ENCODE data around the gene LCN9. TPM values are rescaled to one million over a fixed set of nuclear protein-coding genes. Genes with fewer than 3 reads are reported as not detected.

The LCN9 gene
- total and polyA plus RNA-seq, 2 of the 4 experiments (the other 2 are of a cell fraction), result not detected

DNA sequence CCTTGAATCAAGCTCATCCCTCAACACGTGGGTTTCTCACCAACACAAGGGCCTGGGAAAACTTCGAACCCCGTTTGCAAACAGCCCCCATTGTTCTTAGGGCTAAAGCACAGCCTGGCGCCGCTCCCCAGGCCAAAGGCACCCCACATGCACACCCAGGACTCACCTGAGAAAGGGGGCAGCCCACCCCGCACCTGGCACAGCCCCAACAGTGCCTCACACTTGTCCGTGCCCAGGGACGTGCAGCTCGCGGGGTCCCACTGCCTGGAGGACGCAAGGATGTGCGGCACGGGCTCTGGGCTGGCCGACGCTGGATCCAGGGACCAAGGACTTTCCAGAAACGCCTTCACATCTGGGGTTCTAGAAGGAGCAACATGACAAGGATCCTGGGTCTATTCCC lies 33.3 kb downstream of the LCN9 start:
- no peaks in the 10 kb centered on the region for H4K20me1 ChIP-seq (ENCODE audit: insufficient read depth, low read length)
- no peak overlapping the region for H3K4me2 ChIP-seq (ENCODE audit: low read depth, low read length)
- POLR2A ChIA-PET (ENCODE audit: unreplicated experiment), result no interaction called here
- DNase-seq (no peak), ATAC-seq (ENCODE audit: low read depth) (no peak)
- H4K91ac ChIP-seq (ENCODE audit: insufficient read depth, low read depth, low read length), result no peak overlapping the region
- dilution Hi-C loops (cut with HindIII; ENCODE audit: low sequenced_read_pairs, unreplicated experiment) (no loop called here), intact Hi-C loops (cut with micrococcal nuclease) (no loop called here), in situ Hi-C loops (cut with MboI; ENCODE audit: low sequenced_read_pairs) (no loop called here)
- no peak overlapping the region for H3K4ac ChIP-seq (ENCODE audit: low read depth, low read length)
- no peaks in the 10 kb centered on the region for H3K9me3 ChIP-seq (ENCODE audit: control insufficient read depth, insufficient read depth, low read length)
- no peak overlapping the region for H2AFZ ChIP-seq (replicated peaks; ENCODE audit: low read length, poor library complexity)
- no peak overlapping the region for H3K9ac ChIP-seq (ENCODE audit: low read depth, low read length)
- TF ChIP-seq MXI1 (IDR thresholded peaks at IDR 0.05; ENCODE audit: borderline replicate concordance, low read depth, low read length), result no peak
- no peak for TF ChIP-seq CHD1 (IDR thresholded peaks at IDR 0.05; ENCODE audit: low read depth, low read length)
- no peak for TF ChIP-seq RFX5 (IDR thresholded peaks at IDR 0.05; ENCODE audit: low read depth, low read length)
- no peak for TF ChIP-seq MAFK (IDR thresholded peaks at IDR 0.05; ENCODE audit: low read depth, low read length)
- TF ChIP-seq, protein P1, sequence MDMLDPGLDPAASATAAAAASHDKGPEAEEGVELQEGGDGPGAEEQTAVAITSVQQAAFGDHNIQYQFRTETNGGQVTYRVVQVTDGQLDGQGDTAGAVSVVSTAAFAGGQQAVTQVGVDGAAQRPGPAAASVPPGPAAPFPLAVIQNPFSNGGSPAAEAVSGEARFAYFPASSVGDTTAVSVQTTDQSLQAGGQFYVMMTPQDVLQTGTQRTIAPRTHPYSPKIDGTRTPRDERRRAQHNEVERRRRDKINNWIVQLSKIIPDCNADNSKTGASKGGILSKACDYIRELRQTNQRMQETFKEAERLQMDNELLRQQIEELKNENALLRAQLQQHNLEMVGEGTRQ (IDR thresholded peaks at IDR 0.05; ENCODE audit: low read depth, low read length), result no peak
- no peak for TF ChIP-seq BHLHE40 (IDR thresholded peaks at IDR 0.05; ENCODE audit: low read depth, low read length)
- no peak for TF ChIP-seq NFE2L2 (IDR thresholded peaks at IDR 0.05; ENCODE audit: low read depth, low read length)
- TF ChIP-seq, protein P2, sequence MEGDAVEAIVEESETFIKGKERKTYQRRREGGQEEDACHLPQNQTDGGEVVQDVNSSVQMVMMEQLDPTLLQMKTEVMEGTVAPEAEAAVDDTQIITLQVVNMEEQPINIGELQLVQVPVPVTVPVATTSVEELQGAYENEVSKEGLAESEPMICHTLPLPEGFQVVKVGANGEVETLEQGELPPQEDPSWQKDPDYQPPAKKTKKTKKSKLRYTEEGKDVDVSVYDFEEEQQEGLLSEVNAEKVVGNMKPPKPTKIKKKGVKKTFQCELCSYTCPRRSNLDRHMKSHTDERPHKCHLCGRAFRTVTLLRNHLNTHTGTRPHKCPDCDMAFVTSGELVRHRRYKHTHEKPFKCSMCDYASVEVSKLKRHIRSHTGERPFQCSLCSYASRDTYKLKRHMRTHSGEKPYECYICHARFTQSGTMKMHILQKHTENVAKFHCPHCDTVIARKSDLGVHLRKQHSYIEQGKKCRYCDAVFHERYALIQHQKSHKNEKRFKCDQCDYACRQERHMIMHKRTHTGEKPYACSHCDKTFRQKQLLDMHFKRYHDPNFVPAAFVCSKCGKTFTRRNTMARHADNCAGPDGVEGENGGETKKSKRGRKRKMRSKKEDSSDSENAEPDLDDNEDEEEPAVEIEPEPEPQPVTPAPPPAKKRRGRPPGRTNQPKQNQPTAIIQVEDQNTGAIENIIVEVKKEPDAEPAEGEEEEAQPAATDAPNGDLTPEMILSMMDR (conservative IDR thresholded peaks at IDR 0.05; ENCODE audit: low read depth, low read length), result no peak
- no peak for TF ChIP-seq POLR2A (IDR thresholded peaks at IDR 0.05; ENCODE audit: low read depth, low read length)
- no peak for TF ChIP-seq RAD21 (IDR thresholded peaks at IDR 0.05; ENCODE audit: low read length)
- no peak for TF ChIP-seq CEBPB (IDR thresholded peaks at IDR 0.05; ENCODE audit: low read depth, low read length)
- H3K36me3 ChIP-seq (ENCODE audit: control insufficient read depth, insufficient read depth, low read length), result no peaks in the 10 kb centered on the region
- H2BK5ac ChIP-seq (ENCODE audit: low read depth, low read length, poor library complexity, severe bottlenecking), result no peak overlapping the region
- no peak overlapping the region for H4K5ac ChIP-seq (ENCODE audit: low read depth, low read length)
- no peak overlapping the region for H3K56ac ChIP-seq (ENCODE audit: extremely low read depth, insufficient read depth, low read length)
- H2AK5ac ChIP-seq (ENCODE audit: low read depth, low read length), result no peak overlapping the region
- 87% methylated on average over 3 of the region's 16 CpGs; no CpG with 5 or more reads in 1 of the 2 experiments for WGBS, 2 experiments (ENCODE audit: extremely low coverage in 2 of 2, insufficient read length in 1 of 2)
- no peak overlapping the region for H2AK9ac ChIP-seq (replicated peaks; ENCODE audit: low read depth, low read length, poor library complexity)
- H3K4me1 ChIP-seq (ENCODE audit: control insufficient read depth, insufficient read depth, low read length), result no peaks in the 10 kb centered on the region
- no peak overlapping the region for H2BK120ac ChIP-seq (ENCODE audit: low read depth, low read length)
- no peaks in the 10 kb centered on the region for H3K9me1 ChIP-seq (ENCODE audit: insufficient read depth, low read length)
- no peak overlapping the region for H3K4me3 ChIP-seq (ENCODE audit: insufficient read depth, low read depth, low read length)
- no peak overlapping the region for H4K8ac ChIP-seq (ENCODE audit: low read depth in 2 of 2, low read length in 2 of 2)
- H3K23ac ChIP-seq (ENCODE audit: low read depth, low read length), result no peak overlapping the region
- no peaks in the 10 kb centered on the region for H3K79me1 ChIP-seq (ENCODE audit: low read depth in 1 of 2, low read length in 2 of 2)
- H3K27me3 ChIP-seq (ENCODE audit: control insufficient read depth, insufficient read depth, low read length), result peaks cover 2% of the 10 kb centered on the region; the same call in 1 of the 2 replicates
- no peak overlapping the region for H2BK20ac ChIP-seq (ENCODE audit: low read depth, low read length)
- no peak overlapping the region for H3K27ac ChIP-seq (ENCODE audit: insufficient read depth, low read length)
- CTCF ChIA-PET, result interaction anchor here (1.0 kb wide), 1 partner anchor 19 kb away, joined by 3 read pairs; no protein-coding TSS in a partner anchor
- no peak overlapping the region for H3K18ac ChIP-seq (ENCODE audit: low read depth, low read length)
- H2BK15ac ChIP-seq (ENCODE audit: low read depth, low read length), result no peak overlapping the region
- no peak overlapping the region for H3K14ac ChIP-seq (replicated peaks; ENCODE audit: low read depth, low read length)
- BruUV-seq (replicated peaks), result no TSS peak
